Neural progenitor cell (in vitro differentiated cells): ENCODE measurements around the gene PTTG1IP2. TPM values are rescaled to one million over a fixed set of nuclear protein-coding genes. Genes with fewer than 3 reads are reported as not detected.

Experiments used
- DNase-seq: peaks from one replicate; pipeline ENCODE4 v3.0.0-alpha.2; 2016; ENCODE audit warnings: low spot score
- H2AFZ ChIP-seq: fragments of 200-600 bp; sonication (generic); replicated peaks from 2 replicates; pipeline ENCODE4 v1.6.1; 2016; ENCODE audit warnings: antibody characterized with exemption
- H3F3A ChIP-seq: fragments of 200-600 bp; sonication (generic); 2 replicates; pipeline ENCODE4 v1.6.1; 2016; ENCODE audit warnings: antibody characterized with exemption, low read depth
- H3K27ac ChIP-seq: fragments of 200-600 bp; sonication (generic); 2 replicates; pipeline ENCODE4 v1.5.1; 2016; ENCODE audit warnings: mild to moderate bottlenecking
- H3K27me3 ChIP-seq: fragments of 200-600 bp; sonication (generic); 2 replicates; pipeline ENCODE4 v1.6.1; 2016; ENCODE audit warnings: mild to moderate bottlenecking, moderate library complexity
- H3K36me3 ChIP-seq: fragments of 200-600 bp; sonication (generic); 2 replicates; pipeline ENCODE4 v1.5.1; 2016
- H3K4me1 ChIP-seq: fragments of 200-600 bp; sonication (generic); 2 replicates; pipeline ENCODE4 v1.6.1; 2016; ENCODE audit warnings: mixed run types
- H3K4me2 ChIP-seq: fragments of 200-600 bp; sonication (generic); 2 replicates; pipeline ENCODE4 v1.6.1; 2016
- H3K4me3 ChIP-seq: fragments of 200-600 bp; sonication (generic); 2 replicates; pipeline ENCODE4 v1.5.1; 2016
- H3K79me2 ChIP-seq: fragments of 200-600 bp; sonication (generic); 2 replicates; pipeline ENCODE4 v1.6.1; 2016; ENCODE audit warnings: low read depth
- H3K9ac ChIP-seq: fragments of 200-600 bp; sonication (generic); 2 replicates; pipeline ENCODE4 v1.6.1; 2016
- H3K9me3 ChIP-seq: fragments of 200-600 bp; sonication (generic); 2 replicates; pipeline ENCODE4 v1.5.1; 2016; ENCODE audit warnings: low read depth
- H4K20me1 ChIP-seq: fragments of 200-600 bp; sonication (generic); 2 replicates; pipeline ENCODE4 v1.6.1; 2016; ENCODE audit warnings: low read depth
- H3K27ac Mint-ChIP-seq: 3 replicates; pipeline ENCODE4 v1.8.0; 2021; ENCODE audit warnings: mixed read lengths
- H3K27me3 Mint-ChIP-seq: 2 replicates; pipeline ENCODE4 v1.8.0; 2022; ENCODE audit warnings: low read depth, mild to moderate bottlenecking, inconsistent platforms, moderate library complexity, mixed read lengths; ENCODE audit not compliant: insufficient read depth
- H3K36me3 Mint-ChIP-seq: 3 replicates; pipeline ENCODE4 v1.8.0; 2021; ENCODE audit warnings: mixed read lengths
- H3K4me1 Mint-ChIP-seq: 3 replicates; pipeline ENCODE4 v1.8.0; 2021; ENCODE audit warnings: mixed read lengths
- H3K4me3 Mint-ChIP-seq: 3 replicates; pipeline ENCODE4 v1.8.0; 2021; ENCODE audit warnings: mild to moderate bottlenecking, moderate library complexity, mixed read lengths
- H3K9me3 Mint-ChIP-seq: 3 replicates; pipeline ENCODE4 v1.8.0; 2020; ENCODE audit warnings: mixed read lengths
- EZH2 ChIP-seq: fragments of 200-600 bp; sonication (generic); IDR thresholded peaks from 2 replicates; pipeline ENCODE4 v1.6.1; 2017; ENCODE audit warnings: antibody characterized with exemption, mild to moderate bottlenecking, moderate library complexity
- EZH2phosphoT487 ChIP-seq: fragments of 200-600 bp; sonication (generic); IDR thresholded peaks from 2 replicates; pipeline ENCODE4 v1.6.1; 2017; ENCODE audit warnings: antibody characterized with exemption
- total RNA-seq: library from RNA; depleted of rRNA; stranded (reverse); fragments of >200 nt; gene quantifications from 2 replicates; pipeline ENCODE4 v1.2.3, GENCODE V29; 2015; ENCODE audit warnings: low replicate concordance
- TF ChIP-seq, protein P1 (sequence below): fragments of 200-600 bp; sonication (generic); IDR thresholded peaks from 2 replicates; pipeline ENCODE4 v1.5.1; 2017; ENCODE audit warnings: antibody characterized with exemption, mild to moderate bottlenecking

PTTG1IP2 gene
- not detected in 2 replicates for total RNA-seq

GRCh38 chr7:90469554-90469953 is at the start of gene PTTG1IP2:
Gene PTTG1IP2 (plus strand): TSS chr7:90469639. CDS start chr7:90469787, 148 bp downstream.
- H3K27ac Mint-ChIP-seq, result no peak within 1 kb of the TSS
- Histone ChIP-seq H3K36me3 (no peaks in the 10 kb centered on the region), H3F3A (no peaks in the 10 kb centered on the region), H3K9ac (no peak within 1 kb of the TSS), H3K4me1 (no peaks in the 10 kb centered on the region), H2AFZ (no peak within 1 kb of the TSS), H3K4me2 (no peak within 1 kb of the TSS), H3K27ac (no peak within 1 kb of the TSS), H3K4me3 (no peak within 1 kb of the TSS), H3K79me2 (no peaks in the 10 kb centered on the region), H3K9me3 (no peaks in the 10 kb centered on the region), H4K20me1 (no peaks in the 10 kb centered on the region), H3K27me3 (no peaks in the 10 kb centered on the region)
- H3K9me3 Mint-ChIP-seq, result peaks cover 9% of the 10 kb centered on the region
- H3K36me3 Mint-ChIP-seq, result peaks cover 4% of the 10 kb centered on the region
- no peak for DNase-seq
- H3K4me3 Mint-ChIP-seq, result no peak within 1 kb of the TSS
- H3K4me1 Mint-ChIP-seq, result no peaks in the 10 kb centered on the region
- no peaks in the 10 kb centered on the region for H3K27me3 Mint-ChIP-seq
- TF ChIP-seq, protein P1, sequence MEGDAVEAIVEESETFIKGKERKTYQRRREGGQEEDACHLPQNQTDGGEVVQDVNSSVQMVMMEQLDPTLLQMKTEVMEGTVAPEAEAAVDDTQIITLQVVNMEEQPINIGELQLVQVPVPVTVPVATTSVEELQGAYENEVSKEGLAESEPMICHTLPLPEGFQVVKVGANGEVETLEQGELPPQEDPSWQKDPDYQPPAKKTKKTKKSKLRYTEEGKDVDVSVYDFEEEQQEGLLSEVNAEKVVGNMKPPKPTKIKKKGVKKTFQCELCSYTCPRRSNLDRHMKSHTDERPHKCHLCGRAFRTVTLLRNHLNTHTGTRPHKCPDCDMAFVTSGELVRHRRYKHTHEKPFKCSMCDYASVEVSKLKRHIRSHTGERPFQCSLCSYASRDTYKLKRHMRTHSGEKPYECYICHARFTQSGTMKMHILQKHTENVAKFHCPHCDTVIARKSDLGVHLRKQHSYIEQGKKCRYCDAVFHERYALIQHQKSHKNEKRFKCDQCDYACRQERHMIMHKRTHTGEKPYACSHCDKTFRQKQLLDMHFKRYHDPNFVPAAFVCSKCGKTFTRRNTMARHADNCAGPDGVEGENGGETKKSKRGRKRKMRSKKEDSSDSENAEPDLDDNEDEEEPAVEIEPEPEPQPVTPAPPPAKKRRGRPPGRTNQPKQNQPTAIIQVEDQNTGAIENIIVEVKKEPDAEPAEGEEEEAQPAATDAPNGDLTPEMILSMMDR, result no peak
- TF ChIP-seq EZH2phosphoT487 (no peak), EZH2 (no peak)

DNA sequence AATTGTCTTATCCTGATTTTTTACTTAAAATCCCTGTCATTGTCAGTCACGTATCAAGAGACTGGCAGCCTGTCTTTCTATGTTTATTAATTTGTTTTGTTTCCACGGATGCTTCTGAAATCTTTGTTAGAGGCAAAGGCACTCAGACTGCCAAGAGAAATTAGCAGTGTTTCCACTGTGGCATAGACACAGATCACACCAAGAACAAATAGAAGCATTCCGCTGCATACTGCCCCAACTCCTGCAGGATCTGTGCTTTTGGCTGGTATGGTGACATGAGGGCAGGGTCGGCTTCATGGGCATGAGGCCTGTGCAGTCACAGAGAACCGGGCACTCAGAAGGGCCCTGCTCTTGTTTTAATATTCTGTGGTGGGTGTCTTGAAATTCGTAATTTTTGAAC is 47.8 kb upstream of the PTTG1IP2 start:
- DNase-seq, result no peak
- Histone ChIP-seq H3K9me3 (no peaks in the 10 kb centered on the region), H3K4me2 (no peak overlapping the region), H3K79me2 (no peaks in the 10 kb centered on the region), H3K36me3 (no peaks in the 10 kb centered on the region), H2AFZ (no peak overlapping the region), H3F3A (no peaks in the 10 kb centered on the region), H3K27me3 (no peaks in the 10 kb centered on the region), H4K20me1 (no peaks in the 10 kb centered on the region), H3K4me3 (no peak overlapping the region), H3K9ac (no peak overlapping the region), H3K27ac (no peak overlapping the region), H3K4me1 (no peaks in the 10 kb centered on the region)
- Mint-ChIP-seq H3K27ac (no peak overlapping the region), H3K36me3 (no peaks in the 10 kb centered on the region), H3K4me1 (no peaks in the 10 kb centered on the region), H3K9me3 (no peaks in the 10 kb centered on the region), H3K27me3 (peaks cover 2% of the 10 kb centered on the region), H3K4me3 (no peak overlapping the region)
- no peak for TF ChIP-seq EZH2
- TF ChIP-seq, protein P1, result no peak

- Histone ChIP-seq H3F3A (no peaks in the 10 kb centered on the region), H3K36me3 (no peaks in the 10 kb centered on the region), H3K27me3 (no peaks in the 10 kb centered on the region), H3K4me3 (no peak overlapping the region), H3K79me2 (no peaks in the 10 kb centered on the region), H4K20me1 (no peaks in the 10 kb centered on the region), H2AFZ (no peak overlapping the region), H3K27ac (no peak overlapping the region), H3K9me3 (no peaks in the 10 kb centered on the region), H3K4me1 (no peaks in the 10 kb centered on the region), H3K4me2 (no peak overlapping the region), H3K9ac (no peak overlapping the region)
- TF ChIP-seq, protein P1, result no peak
- TF ChIP-seq EZH2 (no peak), EZH2phosphoT487 (no peak)
- Mint-ChIP-seq H3K36me3 (no peaks in the 10 kb centered on the region), H3K27ac (no peak overlapping the region), H3K4me1 (no peaks in the 10 kb centered on the region), H3K9me3 (no peaks in the 10 kb centered on the region), H3K27me3 (peaks cover 2% of the 10 kb centered on the region), H3K4me3 (no peak overlapping the region)
- DNase-seq, result no peak
Observed at GRCh38 chr7:90424720-90425119, 44.7 kb upstream of the PTTG1IP2 start.
